ENCODE measurements around the gene GOLGA1.
A peak's percentile ranks its signal among the peaks of the same experiment; 100 is the strongest.
"Not testable (repeated sequence)": the region's sequence is repeated elsewhere in the genome, so short reads cannot be mapped to it uniquely, and the experiment has no call there.

The GOLGA1 gene

GRCh38 chr9:124920394-124920793, 20.5 kb downstream of the GOLGA1 start:
- DNase-seq (ENCODE audit: low spot score in 2 of 2); H3K4me1 ChIP-seq; H3K4me3 ChIP-seq; in situ Hi-C loops (cut with MboI; ENCODE audit: low sequenced_read_pairs); H3K27me3 ChIP-seq (ENCODE audit: low read depth); H3K9me3 ChIP-seq: not testable (repeated sequence)
- H3K36me3 ChIP-seq (replicated peaks), result peaks cover 18% of the 10 kb centered on the region

GRCh38 chr9:124914753-124915405, 26.0 kb downstream of the GOLGA1 start:
- Histone ChIP-seq H3K27me3 (ENCODE audit: low read depth) (no peaks in the 10 kb centered on the region), H3K4me3 (no peak overlapping the region), H3K4me1 (no peaks in the 10 kb centered on the region), H3K9me3 (no peaks in the 10 kb centered on the region), H3K36me3 (replicated peaks) (peaks cover 28% of the 10 kb centered on the region)
- in situ Hi-C loops (cut with MboI; ENCODE audit: low sequenced_read_pairs), result no loop called here
- DNase-seq (ENCODE audit: low spot score in 2 of 2), result no peak

GRCh38 chr9:124913378-124913777, 27.5 kb downstream of the GOLGA1 start:
- in situ Hi-C loops (cut with MboI; ENCODE audit: low sequenced_read_pairs), result no loop called here
- no peak for DNase-seq (ENCODE audit: low spot score in 2 of 2)
- Histone ChIP-seq H3K9me3 (no peaks in the 10 kb centered on the region), H3K36me3 (replicated peaks) (peaks cover 22% of the 10 kb centered on the region), H3K27me3 (ENCODE audit: low read depth) (no peaks in the 10 kb centered on the region), H3K4me1 (no peaks in the 10 kb centered on the region), H3K4me3 (no peak overlapping the region)

GRCh38 chr9:124911766-124912165, 29.1 kb downstream of the GOLGA1 start:
- in situ Hi-C loops (cut with MboI; ENCODE audit: low sequenced_read_pairs), result no loop called here
- H3K36me3 ChIP-seq (replicated peaks), result peaks cover 24% of the 10 kb centered on the region
- H3K27me3 ChIP-seq (ENCODE audit: low read depth), result no peaks in the 10 kb centered on the region

GRCh38 chr9:124908098-124908497, 32.8 kb downstream of the GOLGA1 start:
- no peaks in the 10 kb centered on the region for H3K9me3 ChIP-seq
- in situ Hi-C loops (cut with MboI; ENCODE audit: low sequenced_read_pairs), result no loop called here
- H3K27me3 ChIP-seq (ENCODE audit: low read depth), result no peaks in the 10 kb centered on the region
- H3K4me1 ChIP-seq, result no peaks in the 10 kb centered on the region; the same call in 1 of the 2 replicates
- no peak overlapping the region for H3K4me3 ChIP-seq
- DNase-seq (ENCODE audit: low spot score in 2 of 2), result no peak
- H3K36me3 ChIP-seq (replicated peaks), result peaks cover 19% of the 10 kb centered on the region

More at GRCh38 chr9:124911766-124912165, 29.1 kb downstream of the GOLGA1 start:
- Histone ChIP-seq H3K9me3 (no peaks in the 10 kb centered on the region), H3K4me3 (no peak overlapping the region), H3K4me1 (no peaks in the 10 kb centered on the region; the same call in 1 of the 2 replicates)
- no peak for DNase-seq (ENCODE audit: low spot score in 2 of 2)

- Histone ChIP-seq H3K27me3 (ENCODE audit: low read depth) (no peaks in the 10 kb centered on the region), H3K4me1 (no peaks in the 10 kb centered on the region; the same call in 1 of the 2 replicates), H3K9me3 (no peaks in the 10 kb centered on the region), H3K4me3 (no peak overlapping the region), H3K36me3 (replicated peaks) (peaks cover 19% of the 10 kb centered on the region)
- in situ Hi-C loops (cut with MboI; ENCODE audit: low sequenced_read_pairs), result no loop called here
- DNase-seq (ENCODE audit: low spot score in 2 of 2), result no peak
These were observed 33.9 kb downstream of the GOLGA1 start for GRCh38 chr9:124906966-124907365.

- in situ Hi-C loops (cut with MboI; ENCODE audit: low sequenced_read_pairs), result no loop called here
- DNase-seq (ENCODE audit: low spot score in 2 of 2), result no peak
- H3K27me3 ChIP-seq (ENCODE audit: low read depth), result no peaks in the 10 kb centered on the region
- H3K9me3 ChIP-seq, result no peaks in the 10 kb centered on the region
- peaks cover 6% of the 10 kb centered on the region for H3K36me3 ChIP-seq (replicated peaks)
- no peak overlapping the region for H3K4me3 ChIP-seq
- H3K4me1 ChIP-seq, result no peaks in the 10 kb centered on the region
These were observed 41.0 kb downstream of the GOLGA1 start for GRCh38 chr9:124899845-124900244.

- H3K9me3 ChIP-seq, result no peaks in the 10 kb centered on the region
- no peaks in the 10 kb centered on the region for H3K27me3 ChIP-seq (ENCODE audit: low read depth)
- H3K36me3 ChIP-seq (replicated peaks), result peaks cover 15% of the 10 kb centered on the region
- H3K4me1 ChIP-seq, result no peaks in the 10 kb centered on the region
- in situ Hi-C loops (cut with MboI; ENCODE audit: low sequenced_read_pairs), result no loop called here
- no peak for DNase-seq (ENCODE audit: low spot score in 2 of 2)
- H3K4me3 ChIP-seq, result no peak overlapping the region
These were observed 43.1 kb downstream of the GOLGA1 start for GRCh38 chr9:124897570-124898460.

- no peaks in the 10 kb centered on the region for H3K4me1 ChIP-seq
- DNase-seq (ENCODE audit: low spot score in 2 of 2), result peak in 1 of 2 experiments; percentile 42
- no peaks in the 10 kb centered on the region for H3K27me3 ChIP-seq (ENCODE audit: low read depth)
- in situ Hi-C loops (cut with MboI; ENCODE audit: low sequenced_read_pairs), result no loop called here
- no peak overlapping the region for H3K4me3 ChIP-seq
- peaks cover 21% of the 10 kb centered on the region for H3K36me3 ChIP-seq (replicated peaks)
- H3K9me3 ChIP-seq, result no peaks in the 10 kb centered on the region
These were observed 46.1 kb downstream of the GOLGA1 start for GRCh38 chr9:124894741-124895170.

GRCh38 chr9:124894035-124894740, 46.7 kb downstream of the GOLGA1 start:
- in situ Hi-C loops (cut with MboI; ENCODE audit: low sequenced_read_pairs), result no loop called here
- Histone ChIP-seq H3K4me1 (no peaks in the 10 kb centered on the region), H3K36me3 (replicated peaks) (peaks cover 21% of the 10 kb centered on the region), H3K9me3 (no peaks in the 10 kb centered on the region), H3K4me3 (no peak overlapping the region), H3K27me3 (ENCODE audit: low read depth) (no peaks in the 10 kb centered on the region)
- DNase-seq (ENCODE audit: low spot score in 2 of 2), result no peak

GRCh38 chr9:124890179-124890578, 50.7 kb downstream of the GOLGA1 start:
- no peak for DNase-seq (ENCODE audit: low spot score in 2 of 2)
- Histone ChIP-seq H3K4me3 (no peak overlapping the region), H3K27me3 (ENCODE audit: low read depth) (no peaks in the 10 kb centered on the region), H3K36me3 (replicated peaks) (peaks cover 24% of the 10 kb centered on the region), H3K9me3 (no peaks in the 10 kb centered on the region), H3K4me1 (no peaks in the 10 kb centered on the region)
- in situ Hi-C loops (cut with MboI; ENCODE audit: low sequenced_read_pairs), result no loop called here

GRCh38 chr9:124889006-124889405, 51.9 kb downstream of the GOLGA1 start:
- H3K9me3 ChIP-seq, result no peaks in the 10 kb centered on the region
- H3K27me3 ChIP-seq (ENCODE audit: low read depth), result no peaks in the 10 kb centered on the region
- in situ Hi-C loops (cut with MboI; ENCODE audit: low sequenced_read_pairs), result no loop called here
- no peaks in the 10 kb centered on the region for H3K4me1 ChIP-seq
- H3K36me3 ChIP-seq (replicated peaks), result peaks cover 19% of the 10 kb centered on the region
- no peak overlapping the region for H3K4me3 ChIP-seq
- no peak for DNase-seq (ENCODE audit: low spot score in 2 of 2)

GRCh38 chr9:124887832-124888231, 53.1 kb downstream of the GOLGA1 start:
- in situ Hi-C loops (cut with MboI; ENCODE audit: low sequenced_read_pairs), result no loop called here
- no peaks in the 10 kb centered on the region for H3K9me3 ChIP-seq
- peaks cover 16% of the 10 kb centered on the region for H3K36me3 ChIP-seq (replicated peaks)
- no peak for DNase-seq (ENCODE audit: low spot score in 2 of 2)
- no peak overlapping the region for H3K4me3 ChIP-seq
- no peaks in the 10 kb centered on the region for H3K4me1 ChIP-seq
- no peaks in the 10 kb centered on the region for H3K27me3 ChIP-seq (ENCODE audit: low read depth)
